Measurements from ENCODE around the gene ARHGEF33. TPM values are rescaled to one million over a fixed set of nuclear protein-coding genes. Genes with fewer than 3 reads are reported as not detected.
A peak's percentile ranks its signal among the peaks of the same experiment; 100 is the strongest.
"Not testable (repeated sequence)": the region's sequence is repeated elsewhere in the genome, so short reads cannot be mapped to it uniquely, and the experiment has no call there.

Gene ARHGEF33
- total and polyA plus RNA-seq, 2 donors = 0.99 to 2.1 TPM

DNA sequence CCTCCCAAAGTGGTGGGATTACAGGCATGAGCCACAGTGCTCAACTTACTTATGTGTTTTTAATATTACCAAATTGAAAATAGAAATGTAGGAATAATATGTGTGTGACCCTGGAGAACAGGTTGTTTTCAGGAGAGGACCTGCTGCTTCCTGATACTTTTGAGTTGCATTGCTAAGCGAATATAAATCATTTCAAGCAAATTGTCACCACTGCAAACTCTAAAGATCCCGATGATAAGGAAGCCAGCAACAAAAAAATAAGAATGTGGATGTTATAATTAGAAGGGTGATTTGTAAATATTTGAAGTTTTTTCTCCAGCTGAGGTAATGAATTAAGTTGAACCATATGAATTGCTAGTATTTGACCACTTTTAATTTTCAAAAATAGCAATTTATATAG is 40.9 kb downstream of the ARHGEF33 start:
- Histone ChIP-seq H3K4me3 (ENCODE audit: low read depth, low read length) (no peak overlapping the region), H3K36me3 (ENCODE audit: insufficient read depth) (no peaks in the 10 kb centered on the region), H3K27ac (ENCODE audit: low read depth) (no peak overlapping the region), H3K4me1 (ENCODE audit: insufficient read depth) (peaks cover 2% of the 10 kb centered on the region)
- DNase-seq (ENCODE audit: extremely low spot score) = no peak
- 72% methylated on average over 2 of the region's 2 CpGs for WGBS

DNA sequence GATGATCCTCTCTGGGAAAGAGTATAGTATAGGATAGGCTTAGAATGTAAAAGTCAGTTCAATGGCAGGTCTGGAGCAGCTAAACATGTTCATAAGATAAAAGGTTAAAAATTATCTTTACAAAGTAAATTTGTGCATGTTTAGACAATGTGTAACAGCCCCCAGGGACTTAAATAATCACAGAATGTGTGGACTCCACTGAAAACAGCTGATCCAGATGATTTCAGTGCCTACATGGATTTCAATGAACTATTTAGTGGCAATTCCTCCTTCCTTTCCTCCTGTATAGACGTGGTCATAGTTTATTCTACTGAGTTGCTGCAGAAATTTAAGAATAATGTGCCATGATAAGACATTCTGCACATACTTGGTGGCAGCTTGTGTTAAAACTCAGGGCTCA is 42.9 kb downstream of the ARHGEF33 start:
- Histone ChIP-seq H3K36me3 (ENCODE audit: insufficient read depth) (no peaks in the 10 kb centered on the region), H3K27ac (ENCODE audit: low read depth) (no peak overlapping the region)

DNA sequence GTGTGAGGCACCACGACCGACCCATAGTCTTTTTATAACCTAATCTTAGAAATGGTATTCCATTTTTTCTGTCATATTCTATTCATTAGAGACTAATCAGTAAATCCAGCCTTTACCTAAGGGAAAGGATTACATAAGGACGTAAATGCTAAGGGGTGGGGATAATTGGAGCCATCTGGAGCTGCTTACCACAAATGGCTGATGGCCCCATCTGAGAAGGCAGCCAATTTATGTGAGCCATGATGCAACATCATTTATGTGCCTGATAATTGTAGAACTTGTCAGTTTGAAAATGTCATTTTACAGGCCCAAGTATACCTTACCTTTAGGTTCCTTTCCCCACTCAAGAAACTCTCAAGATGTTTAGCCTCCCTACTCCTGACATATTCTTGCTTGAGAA is 44.0 kb downstream of the ARHGEF33 start:
- no peak overlapping the region for H3K27ac ChIP-seq (ENCODE audit: low read depth)

More for the DNA sequence above, 42.9 kb downstream of the ARHGEF33 start:
- DNase-seq (ENCODE audit: extremely low spot score) = no peak
- Histone ChIP-seq H3K4me1 (ENCODE audit: insufficient read depth) (peaks cover 2% of the 10 kb centered on the region), H3K4me3 (ENCODE audit: low read depth, low read length) (no peak overlapping the region)
- 25% methylated on average over 1 of the region's 1 CpG for WGBS

DNA sequence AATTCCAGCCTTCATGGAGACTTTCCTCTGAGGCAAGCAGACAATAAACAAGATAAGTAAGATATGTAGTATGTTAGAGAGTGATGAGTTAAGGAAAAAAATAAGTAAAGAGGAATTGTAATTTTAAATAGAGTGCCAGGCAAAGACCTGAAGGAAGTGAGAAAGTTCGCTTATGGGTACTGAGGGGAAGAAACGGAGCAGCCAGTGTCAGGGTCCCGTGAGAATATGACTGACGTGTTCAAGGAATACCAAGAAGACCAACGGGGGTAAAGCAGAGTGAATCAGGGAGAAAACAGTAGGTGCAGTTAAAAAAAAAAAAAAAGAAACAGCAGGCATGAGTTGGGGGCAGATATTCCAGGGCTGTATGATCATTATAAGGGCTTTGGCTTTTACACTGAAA is 45.1 kb downstream of the ARHGEF33 start:
- DNase-seq (ENCODE audit: extremely low spot score) = no peak
- Histone ChIP-seq H3K27ac (ENCODE audit: low read depth) (no peak overlapping the region), H3K36me3 (ENCODE audit: insufficient read depth) (no peaks in the 10 kb centered on the region), H3K4me3 (ENCODE audit: low read depth, low read length) (no peak overlapping the region), H3K4me1 (ENCODE audit: insufficient read depth) (peaks cover 2% of the 10 kb centered on the region)
- WGBS = 70% methylated on average over 5 of the region's 5 CpGs

More for the DNA sequence above, 44.0 kb downstream of the ARHGEF33 start:
- no peak for DNase-seq (ENCODE audit: extremely low spot score)
- WGBS = 77% methylated on average over 3 of the region's 3 CpGs
- peaks cover 2% of the 10 kb centered on the region for H3K4me1 ChIP-seq (ENCODE audit: insufficient read depth)
- H3K36me3 ChIP-seq (ENCODE audit: insufficient read depth) = no peaks in the 10 kb centered on the region
- no peak overlapping the region for H3K4me3 ChIP-seq (ENCODE audit: low read depth, low read length)

DNA sequence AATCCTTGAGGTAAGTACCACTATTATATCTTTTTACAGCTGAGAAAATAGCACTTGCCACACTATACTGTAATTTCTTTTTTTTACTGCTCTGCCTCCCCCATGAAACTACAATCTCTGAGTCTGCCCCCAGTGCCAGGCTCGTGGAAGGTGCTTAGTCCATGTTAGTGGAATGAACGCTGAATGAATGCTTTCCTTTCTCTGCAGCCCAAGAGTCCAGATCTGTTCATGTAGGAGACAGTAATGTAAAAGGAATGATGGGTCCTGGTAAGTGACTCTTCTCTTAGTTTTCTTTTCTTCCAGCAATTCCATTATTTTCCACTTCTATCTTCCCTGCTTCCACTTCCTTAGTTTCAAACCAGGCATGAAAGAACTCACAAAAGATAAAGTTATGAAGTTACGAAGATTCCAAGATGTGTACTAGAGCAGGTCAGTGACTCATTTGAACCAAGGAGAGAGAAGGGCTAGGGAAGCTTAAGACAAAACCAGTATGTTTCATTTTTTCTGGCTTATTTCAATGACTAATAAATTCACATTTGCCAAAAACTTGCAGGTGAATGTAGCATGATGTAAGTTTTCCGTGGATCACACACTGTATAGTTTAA is 46.0 kb downstream of the ARHGEF33 start:
- Histone ChIP-seq H3K27ac (ENCODE audit: low read depth) (no peak overlapping the region), H3K36me3 (ENCODE audit: insufficient read depth) (no peaks in the 10 kb centered on the region), H3K4me1 (ENCODE audit: insufficient read depth) (peaks cover 2% of the 10 kb centered on the region), H3K4me3 (ENCODE audit: low read depth, low read length) (no peak overlapping the region)
- 84% methylated on average over 4 of the region's 4 CpGs for whole genome bisulfite sequencing
- no peak for DNase-seq (ENCODE audit: extremely low spot score)

DNA sequence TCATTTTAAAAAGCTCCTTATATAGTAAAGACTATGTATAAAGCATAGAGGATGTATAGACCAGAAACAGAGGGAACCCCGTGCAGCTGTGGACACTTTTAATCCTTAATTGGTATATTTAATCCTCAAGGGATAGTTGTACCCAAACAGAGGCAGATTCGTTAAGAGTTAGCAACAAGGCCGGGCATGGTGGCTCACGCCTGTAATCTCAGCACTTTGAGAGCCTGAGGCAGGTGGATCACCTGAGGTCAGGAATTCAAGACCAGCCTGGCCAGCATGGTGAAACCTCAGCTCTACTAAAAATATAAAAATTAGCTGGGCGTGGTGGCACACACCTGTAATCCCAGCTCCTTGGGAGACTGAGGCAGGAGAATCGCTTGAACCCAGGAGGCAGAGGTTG is 46.8 kb downstream of the ARHGEF33 start:
- H3K27ac ChIP-seq (ENCODE audit: low read depth); H3K36me3 ChIP-seq (ENCODE audit: insufficient read depth); H3K4me3 ChIP-seq (ENCODE audit: low read depth, low read length); H3K4me1 ChIP-seq (ENCODE audit: insufficient read depth); DNase-seq (ENCODE audit: extremely low spot score): not testable (repeated sequence)
- 94% methylated on average over 6 of the region's 6 CpGs for WGBS

DNA sequence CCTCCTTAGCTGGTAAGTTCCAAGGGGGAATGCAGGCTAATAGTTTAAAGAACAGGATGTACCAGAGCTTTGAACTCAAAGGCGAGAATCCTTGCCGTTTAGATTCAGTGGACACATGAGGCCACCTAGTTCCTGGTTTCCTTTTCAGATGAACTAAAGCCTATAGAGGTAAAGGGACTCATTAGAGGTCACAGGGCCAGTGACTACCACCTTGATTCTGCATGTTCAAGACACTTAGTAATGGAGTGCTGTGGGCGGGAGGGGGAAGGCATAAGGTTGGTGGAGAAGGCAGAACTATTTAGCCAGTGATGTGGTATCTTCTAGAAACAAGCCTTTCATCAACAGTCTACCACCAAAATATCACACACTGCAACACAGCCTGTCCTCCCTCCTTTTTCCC is 47.9 kb downstream of the ARHGEF33 start:
- DNase-seq (ENCODE audit: extremely low spot score) = no peak
- 79% methylated on average over 3 of the region's 3 CpGs for WGBS
- H3K4me3 ChIP-seq (ENCODE audit: low read depth, low read length) = no peak overlapping the region
- no peaks in the 10 kb centered on the region for H3K36me3 ChIP-seq (ENCODE audit: insufficient read depth)
- H3K4me1 ChIP-seq (ENCODE audit: insufficient read depth) = peaks cover 2% of the 10 kb centered on the region
- no peak overlapping the region for H3K27ac ChIP-seq (ENCODE audit: low read depth)

DNA sequence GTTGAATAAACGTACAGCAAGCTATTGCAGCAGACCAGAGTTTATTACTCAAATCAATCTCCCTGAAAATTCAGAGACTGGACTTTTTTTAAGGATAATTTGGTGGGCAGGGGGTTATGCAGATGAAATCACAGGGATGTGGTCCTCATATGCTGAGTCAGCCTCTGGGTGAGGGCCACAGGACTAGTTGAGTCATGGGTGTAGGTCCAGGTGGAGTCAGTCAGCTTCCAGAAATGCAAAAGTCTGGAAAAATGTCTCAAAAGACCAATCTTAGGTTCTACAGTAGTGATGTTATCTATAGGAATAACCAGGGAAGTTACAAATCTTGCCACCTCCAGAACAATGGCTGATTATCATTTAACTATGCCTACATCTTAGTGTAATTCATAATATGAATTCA is 51.1 kb downstream of the ARHGEF33 start:
- WGBS = 91% methylated on average over 1 of the region's 1 CpG
- DNase-seq (ENCODE audit: extremely low spot score) = no peak
- H3K4me1 ChIP-seq (ENCODE audit: insufficient read depth) = no peaks in the 10 kb centered on the region
- H3K36me3 ChIP-seq (ENCODE audit: insufficient read depth) = no peaks in the 10 kb centered on the region
- H3K4me3 ChIP-seq (ENCODE audit: low read depth, low read length) = no peak overlapping the region
- no peak overlapping the region for H3K27ac ChIP-seq (ENCODE audit: low read depth)

DNA sequence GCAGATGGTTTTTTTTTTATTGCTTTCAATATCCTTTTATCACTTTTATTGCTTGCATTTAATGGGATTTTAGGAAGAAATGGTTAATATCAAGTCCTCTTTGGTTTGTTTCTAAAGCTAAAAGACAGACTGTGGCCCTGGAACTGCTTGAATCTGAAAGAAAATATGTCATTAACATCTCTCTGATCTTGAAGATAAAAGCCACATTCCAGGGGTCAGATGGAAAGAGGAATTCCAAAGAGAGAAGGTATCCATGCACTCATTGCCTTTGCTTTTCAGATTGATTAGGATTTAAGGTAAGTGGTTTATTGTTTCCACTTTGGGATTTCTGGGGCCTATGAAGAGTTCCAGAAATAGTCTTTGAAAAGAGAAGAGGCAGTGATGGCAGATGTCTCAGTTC is 54.1 kb downstream of the ARHGEF33 start:
- Histone ChIP-seq H3K4me3 (ENCODE audit: low read depth, low read length) (no peak overlapping the region), H3K36me3 (ENCODE audit: insufficient read depth) (no peaks in the 10 kb centered on the region), H3K4me1 (ENCODE audit: insufficient read depth) (no peaks in the 10 kb centered on the region), H3K27ac (ENCODE audit: low read depth) (no peak overlapping the region)
- DNase-seq (ENCODE audit: extremely low spot score) = no peak

DNA sequence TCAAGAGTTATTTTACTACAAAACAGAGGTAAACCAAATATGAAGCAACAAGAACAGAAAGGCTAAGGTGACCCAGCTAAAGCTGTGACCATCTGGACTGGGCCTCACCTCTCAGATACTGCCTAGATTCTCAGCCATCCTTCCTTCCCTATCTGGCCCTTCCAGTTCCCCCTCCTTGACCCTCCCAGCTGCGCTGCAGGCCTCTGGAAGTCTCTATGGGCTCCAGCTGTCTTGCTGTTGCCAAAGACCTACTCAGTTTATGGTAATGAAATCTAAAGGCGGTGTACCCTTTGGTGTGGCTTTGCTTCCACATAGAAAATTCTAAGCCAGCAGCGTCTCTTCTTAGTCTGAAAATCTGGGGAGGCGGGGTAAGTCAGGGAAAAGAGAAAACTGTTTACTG is 55.7 kb downstream of the ARHGEF33 start:
- no peak for DNase-seq (ENCODE audit: extremely low spot score)
- H3K4me3 ChIP-seq (ENCODE audit: low read depth, low read length) = no peak overlapping the region
- H3K36me3 ChIP-seq (ENCODE audit: insufficient read depth) = no peaks in the 10 kb centered on the region
- no peaks in the 10 kb centered on the region for H3K4me1 ChIP-seq (ENCODE audit: insufficient read depth)
- 65% methylated on average over 4 of the region's 4 CpGs for WGBS
- H3K27ac ChIP-seq (ENCODE audit: low read depth) = no peak overlapping the region

DNA sequence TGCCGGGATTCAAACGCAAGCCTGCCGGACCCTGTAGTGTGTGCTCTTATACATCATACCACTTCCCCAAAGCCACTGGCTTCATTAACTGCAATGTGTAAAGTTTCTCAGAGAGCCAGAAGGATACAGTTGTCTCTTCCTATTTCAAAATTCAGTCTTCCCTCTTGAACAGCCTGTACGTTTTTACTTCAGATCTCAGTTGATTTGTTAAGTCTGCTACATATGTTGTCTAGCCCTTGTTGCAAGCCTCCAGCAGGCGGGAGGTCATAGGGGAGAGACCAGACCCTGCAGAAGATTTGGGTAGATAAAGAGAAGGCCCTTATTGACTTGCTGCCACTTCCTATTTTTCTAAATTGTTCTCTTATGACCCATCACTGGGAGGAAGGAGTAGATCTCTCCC is 56.2 kb downstream of the ARHGEF33 start:
- DNase-seq (ENCODE audit: extremely low spot score) = no peak
- 68% methylated on average over 5 of the region's 5 CpGs for WGBS
- no peaks in the 10 kb centered on the region for H3K36me3 ChIP-seq (ENCODE audit: insufficient read depth)
- H3K27ac ChIP-seq (ENCODE audit: low read depth) = no peak overlapping the region
- no peaks in the 10 kb centered on the region for H3K4me1 ChIP-seq (ENCODE audit: insufficient read depth)
- H3K4me3 ChIP-seq (ENCODE audit: low read depth, low read length) = no peak overlapping the region

DNA sequence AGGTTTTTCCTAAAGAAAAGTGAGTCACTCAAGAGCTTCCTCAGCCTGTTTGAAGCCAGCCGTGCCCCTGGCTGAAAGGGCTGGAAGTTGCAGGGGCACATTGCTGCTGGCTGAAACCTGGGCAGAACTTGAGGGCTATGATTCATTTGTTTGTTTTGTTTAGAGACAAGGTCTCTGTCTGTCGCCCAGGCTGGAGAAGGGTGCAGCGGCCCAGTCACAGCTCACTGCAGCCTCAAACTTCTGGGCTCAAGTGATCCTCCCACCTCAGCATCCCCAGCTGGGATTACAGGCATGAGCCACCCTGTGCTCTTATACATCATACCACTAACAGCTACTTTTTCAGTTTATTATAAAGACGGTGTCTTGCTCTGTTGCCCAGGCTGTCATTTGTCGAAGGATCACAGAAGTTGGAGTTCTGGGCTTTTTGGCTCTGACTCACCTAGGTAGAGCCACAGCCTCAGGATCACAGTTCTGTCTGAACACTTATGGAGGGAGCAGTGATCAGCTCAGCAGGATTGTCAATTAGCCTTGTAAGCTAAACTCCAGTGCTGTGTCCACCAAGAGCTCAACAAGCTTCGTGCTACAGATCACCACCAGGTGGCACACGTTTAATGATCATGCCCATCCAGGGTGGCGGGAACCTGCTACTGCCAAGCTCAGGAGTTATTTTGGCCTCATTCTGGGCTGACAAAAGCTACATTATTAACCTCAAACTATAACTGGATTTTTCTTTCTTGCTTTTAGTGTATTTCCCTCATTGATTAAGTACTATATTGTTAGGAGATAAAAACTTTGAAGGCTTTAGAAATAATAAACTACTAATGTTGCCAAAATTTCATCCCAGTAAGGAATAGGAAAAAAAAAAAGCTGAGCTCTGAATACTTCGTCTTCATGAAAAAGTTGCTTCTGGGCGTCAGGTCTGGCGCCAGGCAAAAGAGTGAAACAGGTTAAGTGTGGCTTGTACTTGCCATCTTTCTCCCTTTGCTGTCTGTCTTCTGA is 57.9 kb downstream of the ARHGEF33 start:
- 54% methylated on average over 11 of the region's 11 CpGs for WGBS
- Histone ChIP-seq H3K4me3 (ENCODE audit: low read depth, low read length) (no peak overlapping the region), H3K4me1 (ENCODE audit: insufficient read depth) (no peaks in the 10 kb centered on the region), H3K36me3 (ENCODE audit: insufficient read depth) (no peaks in the 10 kb centered on the region), H3K27ac (ENCODE audit: low read depth) (no peak overlapping the region)
- DNase-seq (ENCODE audit: extremely low spot score) = peak; percentile 40

DNA sequence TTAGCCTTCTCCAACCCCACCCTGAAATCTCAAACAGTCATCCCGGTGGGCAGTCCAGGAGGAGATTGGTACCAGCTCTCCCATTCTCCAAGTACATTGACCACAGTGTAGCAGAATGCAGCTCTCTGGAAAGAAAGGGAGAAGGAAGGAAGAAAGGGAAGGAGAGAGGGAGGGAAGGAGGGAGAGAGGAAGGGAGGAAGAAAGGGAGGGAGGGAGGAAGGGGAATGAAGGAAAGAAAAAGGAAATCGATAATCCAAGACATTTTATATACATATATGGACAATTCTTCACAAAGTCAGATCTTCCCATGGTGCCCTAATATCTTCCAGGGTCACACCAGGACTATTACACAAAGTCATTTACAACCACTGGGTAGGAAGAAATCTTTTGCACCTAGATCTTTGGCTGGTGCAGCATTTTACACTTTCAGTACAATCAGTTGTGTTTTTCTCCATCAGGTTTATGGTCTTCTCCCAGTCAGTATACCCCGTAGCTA is 58.8 kb downstream of the ARHGEF33 start:
- 87% methylated on average over 3 of the region's 3 CpGs for WGBS
- H3K4me3 ChIP-seq (ENCODE audit: low read depth, low read length) = no peak overlapping the region
- no peaks in the 10 kb centered on the region for H3K36me3 ChIP-seq (ENCODE audit: insufficient read depth)
- no peak overlapping the region for H3K27ac ChIP-seq (ENCODE audit: low read depth)
- H3K4me1 ChIP-seq (ENCODE audit: insufficient read depth) = no peaks in the 10 kb centered on the region
- no peak for DNase-seq (ENCODE audit: extremely low spot score)

DNA sequence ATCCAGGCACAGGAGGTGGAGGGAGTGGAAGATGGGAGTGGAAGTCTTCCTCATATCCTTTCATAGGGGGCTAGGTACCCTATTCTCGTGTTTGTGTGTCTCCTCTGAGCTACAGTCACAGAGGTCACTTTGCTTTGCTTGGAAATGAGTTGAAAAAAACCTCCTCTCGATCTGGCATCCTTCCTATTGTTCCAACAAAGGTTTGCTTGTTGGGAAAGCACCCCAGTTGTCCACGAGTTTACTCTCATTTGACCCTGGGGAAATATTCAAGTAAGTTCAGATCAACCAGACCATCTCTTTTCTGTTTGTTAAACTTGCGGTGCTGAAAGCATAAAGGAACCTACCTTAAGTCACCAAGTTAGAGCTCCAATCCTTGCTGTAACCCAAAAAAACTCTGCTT is 59.3 kb downstream of the ARHGEF33 start:
- DNase-seq (ENCODE audit: extremely low spot score) = no peak
- Histone ChIP-seq H3K4me1 (ENCODE audit: insufficient read depth) (no peaks in the 10 kb centered on the region), H3K27ac (ENCODE audit: low read depth) (no peak overlapping the region), H3K36me3 (ENCODE audit: insufficient read depth) (no peaks in the 10 kb centered on the region), H3K4me3 (ENCODE audit: low read depth, low read length) (no peak overlapping the region)
- WGBS = 83% methylated on average over 4 of the region's 4 CpGs
